ENCODE data around the gene LRMDA. TPM values are rescaled to one million over a fixed set of nuclear protein-coding genes. Genes with fewer than 3 reads are reported as not detected.

LRMDA gene
- total RNA-seq, 2 experiments from 2014 or later: not detected

- CTCF ChIA-PET (ENCODE audit: unreplicated experiment): no interaction called here
- Histone ChIP-seq H3K4me2 (ENCODE audit: low read length) (no peak overlapping the region), H3K79me2 (ENCODE audit: insufficient read depth, low read depth, low read length) (no peaks in the 10 kb centered on the region), H3K36me3 (ENCODE audit: insufficient read depth, low read length) (no peaks in the 10 kb centered on the region), H2AFZ (ENCODE audit: low read length) (no peak overlapping the region), H3K9me3 (ENCODE audit: low read length) (no peaks in the 10 kb centered on the region), H4K20me1 (ENCODE audit: insufficient read depth, low read length) (no peaks in the 10 kb centered on the region), H3K4me3 (ENCODE audit: low read depth, low read length, poor library complexity, severe bottlenecking) (no peak overlapping the region), H3K27ac (ENCODE audit: low read depth, low read length, poor library complexity, severe bottlenecking) (no peak overlapping the region), H3K9me2 (ENCODE audit: insufficient read depth, low read length) (no peaks in the 10 kb centered on the region), H3K4me1 (ENCODE audit: insufficient read depth, low read length, poor library complexity, severe bottlenecking) (no peaks in the 10 kb centered on the region)
- intact Hi-C loops (cut with micrococcal nuclease; ENCODE audit: unreplicated experiment): no loop called here
- no peak for DNase-seq (ENCODE audit: low spot score)
- POLR2A ChIA-PET: interaction anchor here (0.6 kb wide), 1 partner anchor 490 kb away, joined by 3 read pairs; no protein-coding TSS in a partner anchor
- BruUV-seq (replicated peaks): no TSS peak
- TF ChIP-seq CTCF (conservative IDR thresholded peaks at IDR 0.05; ENCODE audit: low read length) (no peak), EZH2phosphoT487 (IDR thresholded peaks at IDR 0.05; ENCODE audit: borderline replicate concordance, low read depth, low read length) (no peak)
These were observed 877.6 kb downstream of the LRMDA start for GRCh38 chr10:76309070-76309469.

- no peaks in the 10 kb centered on the region for H3K9me2 ChIP-seq (ENCODE audit: insufficient read depth, low read length)
- POLR2A ChIA-PET: no interaction called here
- no peak overlapping the region for H3K4me2 ChIP-seq (ENCODE audit: low read length)
These were observed 878.5 kb downstream of the LRMDA start for GRCh38 chr10:76309741-76310587.

More at GRCh38 chr10:76309741-76310587, 878.5 kb downstream of the LRMDA start:
- DNase-seq (ENCODE audit: low spot score): no peak
- Histone ChIP-seq H2AFZ (ENCODE audit: low read length) (no peak overlapping the region), H3K27ac (ENCODE audit: low read depth, low read length, poor library complexity, severe bottlenecking) (no peak overlapping the region), H3K36me3 (ENCODE audit: insufficient read depth, low read length) (no peaks in the 10 kb centered on the region), H3K4me3 (ENCODE audit: low read depth, low read length, poor library complexity, severe bottlenecking) (no peak overlapping the region), H4K20me1 (ENCODE audit: insufficient read depth, low read length) (no peaks in the 10 kb centered on the region), H3K9me3 (ENCODE audit: low read length) (no peaks in the 10 kb centered on the region), H3K79me2 (ENCODE audit: insufficient read depth, low read depth, low read length) (no peaks in the 10 kb centered on the region), H3K4me1 (ENCODE audit: insufficient read depth, low read length, poor library complexity, severe bottlenecking) (no peaks in the 10 kb centered on the region)
- intact Hi-C loops (cut with micrococcal nuclease; ENCODE audit: unreplicated experiment): no loop called here
- BruUV-seq (replicated peaks): no TSS peak
- no peak for TF ChIP-seq EZH2phosphoT487 (IDR thresholded peaks at IDR 0.05; ENCODE audit: borderline replicate concordance, low read depth, low read length)
- TF ChIP-seq CTCF (conservative IDR thresholded peaks at IDR 0.05; ENCODE audit: low read length): no peak
- CTCF ChIA-PET (ENCODE audit: unreplicated experiment): no interaction called here

Measured in OCI-LY7 (cell line).